ENCODE measurements around the gene SEMA6B. TPM values are rescaled to one million over a fixed set of nuclear protein-coding genes. Genes with fewer than 3 reads are reported as not detected.

Gene SEMA6B
- total and polyA plus RNA-seq, 2 donors (not counting 1 experiment from before 2014, with no cell fraction given): 0.42 TPM; not detected in 1

DNA sequence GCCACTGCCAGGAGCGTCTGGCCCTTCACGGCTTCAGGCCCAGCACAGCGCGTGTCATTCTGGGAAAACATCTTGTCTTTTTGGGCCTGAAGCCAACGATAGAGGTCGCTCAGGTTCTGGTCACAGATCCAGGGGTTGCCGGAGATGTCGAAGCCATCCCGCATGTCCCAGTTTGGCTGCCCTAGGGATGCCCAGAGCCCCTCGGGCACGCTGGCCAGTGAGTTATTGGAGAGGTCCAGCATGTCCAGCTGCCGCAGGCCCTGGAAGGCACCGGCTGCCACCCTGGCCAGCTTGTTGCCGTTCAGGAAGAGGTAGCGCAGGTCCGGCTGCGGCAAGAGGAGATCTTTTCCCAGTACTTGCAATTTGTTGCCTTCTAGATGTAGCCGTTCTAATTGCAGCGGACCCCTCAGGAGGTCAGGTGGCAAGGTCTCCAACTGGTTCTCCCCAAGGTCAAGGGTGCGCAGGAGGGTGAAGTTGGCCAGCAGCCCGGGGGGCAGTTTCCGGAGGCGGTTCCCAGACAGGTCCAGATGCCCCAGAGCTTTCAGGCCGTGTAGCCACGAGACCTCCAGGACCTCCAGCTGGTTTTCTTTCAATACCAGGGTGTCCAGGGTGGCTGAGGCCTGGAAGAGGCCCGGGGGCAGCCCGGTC is 21.4 kb downstream of the SEMA6B start:
- Histone ChIP-seq H3K9ac (ENCODE audit: low read length) (no peak overlapping the region), H3K4me2 (replicated peaks; ENCODE audit: low read depth, low read length, poor library complexity, severe bottlenecking) (no peak overlapping the region), H3K27ac (ENCODE audit: low read length in 2 of 2) (no peak overlapping the region), H3K36me3 (replicated peaks in 1 of 2; ENCODE audit: control extremely low read depth in 1 of 2, control insufficient read depth in 1 of 2, extremely low read depth in 1 of 2, insufficient read depth in 2 of 2, low read length in 1 of 2) (no peaks in the 10 kb centered on the region), H3K79me2 (ENCODE audit: control insufficient read depth, insufficient read depth, low read length) (no peaks in the 10 kb centered on the region), H4K20me1 (ENCODE audit: control insufficient read depth, insufficient read depth, low read length, poor library complexity, severe bottlenecking) (no peaks in the 10 kb centered on the region), H3K9me3 (ENCODE audit: control extremely low read depth in 1 of 3, control insufficient read depth in 2 of 3, insufficient read depth in 1 of 3, low read length in 2 of 3) (peaks cover 0 to 39% (median 0%) of the 10 kb centered on the region in 3 donors), H3K4me1 (ENCODE audit: control insufficient read depth in 2 of 2, insufficient read depth in 2 of 2, low read length in 2 of 2) (peaks cover 16 to 19% of the 10 kb centered on the region in 2 donors), H2AFZ (ENCODE audit: insufficient read depth, low read depth, low read length, poor library complexity, severe bottlenecking) (no peak overlapping the region), H3K4me3 (ENCODE audit: control extremely low read depth in 1 of 5, extremely low read depth in 1 of 5, insufficient read depth in 1 of 5, low read depth in 2 of 5, low read length in 4 of 5) (no peak overlapping the region), H3K27me3 (replicated peaks in 1 of 4; ENCODE audit: control extremely low read depth in 1 of 4, control insufficient read depth in 3 of 4, insufficient read depth in 4 of 4, low read length in 3 of 4) (peaks cover 0 to 34% (median 7%) of the 10 kb centered on the region in 4 experiments)
- TF ChIP-seq EZH2 (IDR thresholded peaks at IDR 0.05; ENCODE audit: borderline replicate concordance, insufficient read depth, low read depth, low read length, poor library complexity, severe bottlenecking): no peak
- TF ChIP-seq, protein P1, sequence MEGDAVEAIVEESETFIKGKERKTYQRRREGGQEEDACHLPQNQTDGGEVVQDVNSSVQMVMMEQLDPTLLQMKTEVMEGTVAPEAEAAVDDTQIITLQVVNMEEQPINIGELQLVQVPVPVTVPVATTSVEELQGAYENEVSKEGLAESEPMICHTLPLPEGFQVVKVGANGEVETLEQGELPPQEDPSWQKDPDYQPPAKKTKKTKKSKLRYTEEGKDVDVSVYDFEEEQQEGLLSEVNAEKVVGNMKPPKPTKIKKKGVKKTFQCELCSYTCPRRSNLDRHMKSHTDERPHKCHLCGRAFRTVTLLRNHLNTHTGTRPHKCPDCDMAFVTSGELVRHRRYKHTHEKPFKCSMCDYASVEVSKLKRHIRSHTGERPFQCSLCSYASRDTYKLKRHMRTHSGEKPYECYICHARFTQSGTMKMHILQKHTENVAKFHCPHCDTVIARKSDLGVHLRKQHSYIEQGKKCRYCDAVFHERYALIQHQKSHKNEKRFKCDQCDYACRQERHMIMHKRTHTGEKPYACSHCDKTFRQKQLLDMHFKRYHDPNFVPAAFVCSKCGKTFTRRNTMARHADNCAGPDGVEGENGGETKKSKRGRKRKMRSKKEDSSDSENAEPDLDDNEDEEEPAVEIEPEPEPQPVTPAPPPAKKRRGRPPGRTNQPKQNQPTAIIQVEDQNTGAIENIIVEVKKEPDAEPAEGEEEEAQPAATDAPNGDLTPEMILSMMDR (IDR thresholded peaks at IDR 0.05): no peak
- 94% methylated on average over 27 of the region's 27 CpGs for WGBS (ENCODE audit: insufficient coverage)
- Mint-ChIP-seq H3K9me3 (ENCODE audit: insufficient read depth) (no peaks in the 10 kb centered on the region), H3K4me1 (peaks cover 15% of the 10 kb centered on the region), H3K27me3 (peaks cover 17% of the 10 kb centered on the region), H3K27ac (no peak overlapping the region), H3K4me3 (no peak overlapping the region)
- intact Hi-C loops (cut with micrococcal nuclease): no loop called here
- DNase-seq (no peak), ATAC-seq (ENCODE audit: low read depth) (no peak)
- ChIA-PET POLR2A (no interaction called here), CTCF (no interaction called here)

DNA sequence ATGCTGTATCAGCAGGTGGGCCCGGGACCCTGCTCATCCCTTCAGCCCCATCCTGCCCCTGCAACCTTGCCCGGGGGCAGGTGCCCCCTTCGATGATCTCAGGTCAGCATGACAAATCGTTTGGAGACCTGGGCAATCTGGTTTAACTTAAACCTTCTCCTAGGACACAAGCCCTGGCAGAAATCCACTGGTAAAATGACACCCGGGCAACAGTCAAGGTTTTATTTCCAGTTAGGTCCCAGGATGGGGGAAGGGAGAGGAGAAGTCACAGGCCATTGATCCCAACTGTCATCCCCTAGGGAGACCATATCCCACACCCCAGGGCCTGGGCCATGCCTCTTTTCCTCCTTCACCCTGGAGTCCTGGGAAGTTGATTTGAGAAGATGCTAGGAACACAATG is 22.7 kb downstream of the SEMA6B start:
- Histone ChIP-seq H4K20me1 (ENCODE audit: control insufficient read depth, insufficient read depth, low read length, poor library complexity, severe bottlenecking) (no peaks in the 10 kb centered on the region), H3K4me2 (replicated peaks; ENCODE audit: low read depth, low read length, poor library complexity, severe bottlenecking) (no peak overlapping the region), H3K27me3 (replicated peaks in 1 of 4; ENCODE audit: control extremely low read depth in 1 of 4, control insufficient read depth in 3 of 4, insufficient read depth in 4 of 4, low read length in 3 of 4) (peaks cover 0 to 34% (median 7%) of the 10 kb centered on the region in 4 experiments), H3K36me3 (replicated peaks in 1 of 2; ENCODE audit: control extremely low read depth in 1 of 2, control insufficient read depth in 1 of 2, extremely low read depth in 1 of 2, insufficient read depth in 2 of 2, low read length in 1 of 2) (no peaks in the 10 kb centered on the region), H3K9ac (ENCODE audit: low read length) (no peak overlapping the region), H3K4me1 (ENCODE audit: control insufficient read depth in 2 of 2, insufficient read depth in 2 of 2, low read length in 2 of 2) (peaks cover 16 to 19% of the 10 kb centered on the region in 2 donors), H3K79me2 (ENCODE audit: control insufficient read depth, insufficient read depth, low read length) (no peaks in the 10 kb centered on the region), H3K4me3 (ENCODE audit: control extremely low read depth in 1 of 5, extremely low read depth in 1 of 5, insufficient read depth in 1 of 5, low read depth in 2 of 5, low read length in 4 of 5) (no peak overlapping the region), H2AFZ (ENCODE audit: insufficient read depth, low read depth, low read length, poor library complexity, severe bottlenecking) (no peak overlapping the region), H3K9me3 (ENCODE audit: control extremely low read depth in 1 of 3, control insufficient read depth in 2 of 3, insufficient read depth in 1 of 3, low read length in 2 of 3) (peaks cover 0 to 39% (median 0%) of the 10 kb centered on the region in 3 donors), H3K27ac (ENCODE audit: low read length in 2 of 2) (no peak overlapping the region)
- Mint-ChIP-seq H3K27ac (no peak overlapping the region), H3K4me3 (no peak overlapping the region), H3K9me3 (ENCODE audit: insufficient read depth) (no peaks in the 10 kb centered on the region), H3K4me1 (peaks cover 15% of the 10 kb centered on the region), H3K27me3 (peaks cover 17% of the 10 kb centered on the region)
- ChIA-PET CTCF (no interaction called here), POLR2A (no interaction called here)
- ATAC-seq (ENCODE audit: low read depth) (no peak), DNase-seq (no peak)
- intact Hi-C loops (cut with micrococcal nuclease): no loop called here
- TF ChIP-seq, protein P1 (IDR thresholded peaks at IDR 0.05): no peak
- no peak for TF ChIP-seq EZH2 (IDR thresholded peaks at IDR 0.05; ENCODE audit: borderline replicate concordance, insufficient read depth, low read depth, low read length, poor library complexity, severe bottlenecking)
- WGBS (ENCODE audit: insufficient coverage): 100% methylated on average over 3 of the region's 5 CpGs

Measured in B cell (primary cell).